ENCODE measurements around the gene ASIC2.

The ASIC2 gene

GRCh38 chr17:33076979-33077378, 216.1 kb downstream of the ASIC2 start:
- H3K36me3 ChIP-seq (ENCODE audit: insufficient read depth, low read length), result no peaks in the 10 kb centered on the region
- H3K4me3 ChIP-seq (ENCODE audit: low read depth, low read length), result no peak overlapping the region
- H3K27ac ChIP-seq (ENCODE audit: low read depth, low read length), result no peak overlapping the region
- no peaks in the 10 kb centered on the region for H3K4me1 ChIP-seq (ENCODE audit: control insufficient read depth, insufficient read depth, low read length, unreplicated experiment)
- H3K27me3 ChIP-seq (ENCODE audit: insufficient read depth, low read length), result peaks cover 39% of the 10 kb centered on the region
- no peak overlapping the region for H2AFZ ChIP-seq (ENCODE audit: low read length, unreplicated experiment)
- H3K79me2 ChIP-seq (ENCODE audit: control insufficient read depth, insufficient read depth, low read length, unreplicated experiment), result no peaks in the 10 kb centered on the region

- H3K27me3 ChIP-seq (ENCODE audit: insufficient read depth, low read length), result peaks cover 35% of the 10 kb centered on the region
- H2AFZ ChIP-seq (ENCODE audit: low read length, unreplicated experiment), result no peak overlapping the region
- no peaks in the 10 kb centered on the region for H3K79me2 ChIP-seq (ENCODE audit: control insufficient read depth, insufficient read depth, low read length, unreplicated experiment)
- no peaks in the 10 kb centered on the region for H3K4me1 ChIP-seq (ENCODE audit: control insufficient read depth, insufficient read depth, low read length, unreplicated experiment)
- H3K27ac ChIP-seq (ENCODE audit: low read depth, low read length), result no peak overlapping the region
- no peaks in the 10 kb centered on the region for H3K36me3 ChIP-seq (ENCODE audit: insufficient read depth, low read length)
- no peak overlapping the region for H3K4me3 ChIP-seq (ENCODE audit: low read depth, low read length)
Measured at GRCh38 chr17:33073416-33073815, 219.7 kb downstream of the ASIC2 start.

GRCh38 chr17:33072421-33073161, 220.5 kb downstream of the ASIC2 start:
- Histone ChIP-seq H3K36me3 (ENCODE audit: insufficient read depth, low read length) (no peaks in the 10 kb centered on the region), H2AFZ (ENCODE audit: low read length, unreplicated experiment) (no peak overlapping the region), H3K79me2 (ENCODE audit: control insufficient read depth, insufficient read depth, low read length, unreplicated experiment) (no peaks in the 10 kb centered on the region), H3K4me1 (ENCODE audit: control insufficient read depth, insufficient read depth, low read length, unreplicated experiment) (no peaks in the 10 kb centered on the region), H3K27ac (ENCODE audit: low read depth, low read length) (no peak overlapping the region), H3K27me3 (ENCODE audit: insufficient read depth, low read length) (peaks cover 31% of the 10 kb centered on the region), H3K4me3 (ENCODE audit: low read depth, low read length) (no peak overlapping the region)

GRCh38 chr17:33071656-33072055, 221.4 kb downstream of the ASIC2 start:
- Histone ChIP-seq H2AFZ (ENCODE audit: low read length, unreplicated experiment) (no peak overlapping the region), H3K79me2 (ENCODE audit: control insufficient read depth, insufficient read depth, low read length, unreplicated experiment) (no peaks in the 10 kb centered on the region), H3K27ac (ENCODE audit: low read depth, low read length) (no peak overlapping the region), H3K27me3 (ENCODE audit: insufficient read depth, low read length) (peaks cover 31% of the 10 kb centered on the region; the same call in 1 of the 2 replicates), H3K36me3 (ENCODE audit: insufficient read depth, low read length) (no peaks in the 10 kb centered on the region), H3K4me3 (ENCODE audit: low read depth, low read length) (no peak overlapping the region), H3K4me1 (ENCODE audit: control insufficient read depth, insufficient read depth, low read length, unreplicated experiment) (no peaks in the 10 kb centered on the region)

- Histone ChIP-seq H3K36me3 (ENCODE audit: insufficient read depth, low read length) (no peaks in the 10 kb centered on the region), H3K27ac (ENCODE audit: low read depth, low read length) (no peak overlapping the region), H3K79me2 (ENCODE audit: control insufficient read depth, insufficient read depth, low read length, unreplicated experiment) (no peaks in the 10 kb centered on the region), H3K4me1 (ENCODE audit: control insufficient read depth, insufficient read depth, low read length, unreplicated experiment) (no peaks in the 10 kb centered on the region), H3K4me3 (ENCODE audit: low read depth, low read length) (no peak overlapping the region), H2AFZ (ENCODE audit: low read length, unreplicated experiment) (no peak overlapping the region), H3K27me3 (ENCODE audit: insufficient read depth, low read length) (peaks cover 22% of the 10 kb centered on the region; the same call in 1 of the 2 replicates)
Measured at GRCh38 chr17:33057564-33057963, 235.5 kb downstream of the ASIC2 start.

GRCh38 chr17:33056399-33057146, 236.5 kb downstream of the ASIC2 start:
- Histone ChIP-seq H3K4me3 (ENCODE audit: low read depth, low read length) (no peak overlapping the region), H3K27me3 (ENCODE audit: insufficient read depth, low read length) (peaks cover 22% of the 10 kb centered on the region; the same call in 1 of the 2 replicates), H3K27ac (ENCODE audit: low read depth, low read length) (no peak overlapping the region), H3K36me3 (ENCODE audit: insufficient read depth, low read length) (no peaks in the 10 kb centered on the region), H3K79me2 (ENCODE audit: control insufficient read depth, insufficient read depth, low read length, unreplicated experiment) (no peaks in the 10 kb centered on the region), H2AFZ (ENCODE audit: low read length, unreplicated experiment) (no peak overlapping the region), H3K4me1 (ENCODE audit: control insufficient read depth, insufficient read depth, low read length, unreplicated experiment) (no peaks in the 10 kb centered on the region)

- Histone ChIP-seq H3K79me2 (ENCODE audit: control insufficient read depth, insufficient read depth, low read length, unreplicated experiment) (no peaks in the 10 kb centered on the region), H3K4me1 (ENCODE audit: control insufficient read depth, insufficient read depth, low read length, unreplicated experiment) (no peaks in the 10 kb centered on the region), H3K4me3 (ENCODE audit: low read depth, low read length) (no peak overlapping the region), H3K36me3 (ENCODE audit: insufficient read depth, low read length) (no peaks in the 10 kb centered on the region), H2AFZ (ENCODE audit: low read length, unreplicated experiment) (no peak overlapping the region), H3K27ac (ENCODE audit: low read depth, low read length) (no peak overlapping the region), H3K27me3 (ENCODE audit: insufficient read depth, low read length) (peaks cover 22% of the 10 kb centered on the region; the same call in 1 of the 2 replicates)
Measured at GRCh38 chr17:33055746-33056145, 237.3 kb downstream of the ASIC2 start.

- Histone ChIP-seq H3K36me3 (ENCODE audit: insufficient read depth, low read length) (no peaks in the 10 kb centered on the region), H3K27me3 (ENCODE audit: insufficient read depth, low read length) (peaks cover 22% of the 10 kb centered on the region; the same call in 1 of the 2 replicates), H3K4me1 (ENCODE audit: control insufficient read depth, insufficient read depth, low read length, unreplicated experiment) (no peaks in the 10 kb centered on the region), H3K27ac (ENCODE audit: low read depth, low read length) (no peak overlapping the region), H3K79me2 (ENCODE audit: control insufficient read depth, insufficient read depth, low read length, unreplicated experiment) (no peaks in the 10 kb centered on the region), H2AFZ (ENCODE audit: low read length, unreplicated experiment) (no peak overlapping the region), H3K4me3 (ENCODE audit: low read depth, low read length) (no peak overlapping the region)
Measured at GRCh38 chr17:33055171-33055611, 237.9 kb downstream of the ASIC2 start.

GRCh38 chr17:33054412-33054811, 238.7 kb downstream of the ASIC2 start:
- H2AFZ ChIP-seq (ENCODE audit: low read length, unreplicated experiment), result no peak overlapping the region
- H3K4me3 ChIP-seq (ENCODE audit: low read depth, low read length), result no peak overlapping the region
- H3K36me3 ChIP-seq (ENCODE audit: insufficient read depth, low read length), result no peaks in the 10 kb centered on the region
- no peaks in the 10 kb centered on the region for H3K79me2 ChIP-seq (ENCODE audit: control insufficient read depth, insufficient read depth, low read length, unreplicated experiment)
- peaks cover 22% of the 10 kb centered on the region; the same call in 1 of the 2 replicates for H3K27me3 ChIP-seq (ENCODE audit: insufficient read depth, low read length)
- no peak overlapping the region for H3K27ac ChIP-seq (ENCODE audit: low read depth, low read length)
- no peaks in the 10 kb centered on the region for H3K4me1 ChIP-seq (ENCODE audit: control insufficient read depth, insufficient read depth, low read length, unreplicated experiment)

- no peak overlapping the region for H3K4me3 ChIP-seq (ENCODE audit: low read depth, low read length)
- no peak overlapping the region for H3K27ac ChIP-seq (ENCODE audit: low read depth, low read length)
- no peaks in the 10 kb centered on the region for H3K4me1 ChIP-seq (ENCODE audit: control insufficient read depth, insufficient read depth, low read length, unreplicated experiment)
- no peaks in the 10 kb centered on the region for H3K79me2 ChIP-seq (ENCODE audit: control insufficient read depth, insufficient read depth, low read length, unreplicated experiment)
- peaks cover 26% of the 10 kb centered on the region; the same call in 1 of the 2 replicates for H3K27me3 ChIP-seq (ENCODE audit: insufficient read depth, low read length)
- H2AFZ ChIP-seq (ENCODE audit: low read length, unreplicated experiment), result no peak overlapping the region
- H3K36me3 ChIP-seq (ENCODE audit: insufficient read depth, low read length), result no peaks in the 10 kb centered on the region
Measured at GRCh38 chr17:33053676-33054075, 239.4 kb downstream of the ASIC2 start.

Data from ACC112 (cell line).